K562 (cell line): ENCODE results near the gene TXNDC8. TPM values are rescaled to one million over a fixed set of nuclear protein-coding genes. Genes with fewer than 3 reads are reported as not detected.

Experiments
- ATF3 ChIP-seq, 2 experiments: fragments of 450-650 bp in 1 of 2; sonication (generic) in 1 of 2; formaldehyde crosslinking in 1 of 2; IDR thresholded peaks in 1 of 2; conservative IDR thresholded peaks in 1 of 2; 2 replicates each; pipeline versions ENCODE4 v1.6.1 to v1.8.1; 2016 to 2023; ENCODE audit warnings: mild to moderate bottlenecking in 2 of 2, moderate library complexity in 2 of 2, inconsistent platforms in 1 of 2, missing genetic modification reagents in 1 of 2
- CEBPB ChIP-seq: fragments of 450-650 bp; IDR thresholded peaks from 2 replicates; pipeline ENCODE4 v1.6.1; 2016; ENCODE audit warnings: missing genetic modification characterization, missing compliant biosample characterization
- E2F3 ChIP-seq: fragments of 250-450 bp; sonication (Bioruptor Pico); IDR thresholded peaks from 2 replicates; pipeline ENCODE4 v1.4.0; 2020; ENCODE audit warnings: mild to moderate bottlenecking
- ERF ChIP-seq: fragments of 450-650 bp; formaldehyde crosslinking; IDR thresholded peaks from 2 replicates; pipeline ENCODE4 v1.4.0; 2020; ENCODE audit warnings: mild to moderate bottlenecking, mixed read lengths
- ETS1 ChIP-seq: conservative IDR thresholded peaks from 2 replicates; pipeline ENCODE4 v1.6.1; 2011; ENCODE audit warnings: low read depth, mild to moderate bottlenecking, low read length; ENCODE audit not compliant: control insufficient read depth
- HDAC3 ChIP-seq: fragments of 450-650 bp; IDR thresholded peaks from 2 replicates; pipeline ENCODE4 v1.6.1; 2018; ENCODE audit warnings: borderline replicate concordance, mild to moderate bottlenecking, moderate library complexity; ENCODE audit not compliant: partially characterized antibody
- NFATC3 ChIP-seq: fragments of 450-650 bp; IDR thresholded peaks from 2 replicates; pipeline ENCODE4 v1.6.1; 2017; ENCODE audit warnings: mild to moderate bottlenecking
- PHF20 ChIP-seq: fragments of 450-650 bp; IDR thresholded peaks from 2 replicates; pipeline ENCODE4 v1.6.1; 2018; ENCODE audit not compliant: partially characterized antibody
- PHTF2 ChIP-seq: fragments of 250-450 bp; sonication (Bioruptor Pico); IDR thresholded peaks from 2 replicates; pipeline ENCODE4 v1.5.0; 2021; ENCODE audit warnings: mild to moderate bottlenecking
- PRDM10 ChIP-seq: fragments of 450-650 bp; IDR thresholded peaks from 2 replicates; pipeline ENCODE4 v1.6.1; 2018; ENCODE audit not compliant: partially characterized antibody
- RBM17 ChIP-seq: fragments of 200-400 bp; formaldehyde crosslinking; IDR thresholded peaks from 2 replicates; pipeline ENCODE4 v1.6.1; 2017; ENCODE audit warnings: low read depth, mild to moderate bottlenecking, low read length, borderline replicate concordance
- SMARCC2 ChIP-seq: fragments of 450-650 bp; IDR thresholded peaks from 2 replicates; pipeline ENCODE4 v1.6.1; 2017; ENCODE audit warnings: antibody characterized with exemption, moderate library complexity, mild to moderate bottlenecking, low read depth
- SNIP1 ChIP-seq: fragments of 450-650 bp; IDR thresholded peaks from 2 replicates; pipeline ENCODE4 v1.7.1; 2017; ENCODE audit warnings: low read depth, mild to moderate bottlenecking
- TCF7L2 ChIP-seq: fragments of 150-350 bp; IDR thresholded peaks from 2 replicates; pipeline ENCODE4 v1.6.1; 2016; ENCODE audit warnings: low read depth, mild to moderate bottlenecking, low read length, moderate library complexity
- TEAD4 ChIP-seq, 2 experiments: sonication (generic) in 1 of 2; formaldehyde crosslinking in 1 of 2; IDR thresholded peaks; 2 replicates each; pipeline versions ENCODE4 v1.6.1 to v1.8.0; 2012 to 2022; ENCODE audit warnings: borderline replicate concordance in 1 of 2, inconsistent platforms in 1 of 2, low read length in 1 of 2, mild to moderate bottlenecking in 1 of 2, missing genetic modification reagents in 1 of 2
- VEZF1 ChIP-seq: fragments of 200-800 bp; sonication (Bioruptor generic); IDR thresholded peaks from 2 replicates; pipeline ENCODE4 v1.6.1; 2017; ENCODE audit warnings: missing genetic modification characterization, missing compliant biosample characterization
- ZNF174 ChIP-seq: fragments of 250-450 bp; sonication (Bioruptor Pico); IDR thresholded peaks from 2 replicates; pipeline ENCODE4 v1.4.0; 2020; ENCODE audit warnings: mild to moderate bottlenecking
- ZNF445 ChIP-seq: fragments of 250-450 bp; sonication (Bioruptor Pico); IDR thresholded peaks from 2 replicates; pipeline ENCODE4 v1.4.0; 2020; ENCODE audit warnings: low read depth, mild to moderate bottlenecking, moderate library complexity
- ZNF75A ChIP-seq: fragments of 450-650 bp; formaldehyde crosslinking; IDR thresholded peaks from 2 replicates; pipeline ENCODE4 v1.4.0; 2020; ENCODE audit warnings: mild to moderate bottlenecking
- polyA plus RNA-seq, 8 experiments: library from polyadenylated mRNA; depleted of rRNA in 4 of 8; stranded (reverse) in 5 of 8; unstranded in 3 of 8; fragments of >200 nt; fragmentation: Nextera tagmentation in 2 of 8; fragmentation: Illumina TruSeq in 1 of 8; extraction: Ambion mirVana in 2 of 8; extraction: Trizol in 1 of 8; gene quantifications; 2 replicates each; pipeline versions ENCODE4 v1.2.1 to v1.2.3, GENCODE V29; 2011 to 2014; ENCODE audit warnings: inconsistent platforms in 1 of 8, missing spikeins in 1 of 8
- total RNA-seq, 7 experiments: library from RNA; depleted of rRNA in 6 of 7; stranded (reverse); fragments of >200 nt in 6 of 7; fragmentation: Illumina TruSeq in 2 of 7; extraction: Trizol in 2 of 7; gene quantifications; 2 replicates each; pipeline versions ENCODE4 v1.2.1 to v1.2.3, GENCODE V29; 2011 to 2021; ENCODE audit warnings: low replicate concordance in 1 of 7

TXNDC8 gene
- total and polyA plus RNA-seq, 9 of the 15 experiments (the other 6 are each of a cell fraction or from before 2014, with no cell fraction given) = not detected

- TF ChIP-seq ATF3 (IDR thresholded peaks at IDR 0.05) (no peak; the same call in 1 of the 2 replicates), ATF3 (CRISPR knock-in tag; conservative IDR thresholded peaks at IDR 0.05) (no peak), SMARCC2 (no peak), ERF (no peak), VEZF1 (CRISPR knock-in tag) (peak; percentile 97), ZNF174 (CRISPR knock-in tag) (no peak), PHF20 (peak; percentile 41), TCF7L2 (no peak), CEBPB (no peak), SNIP1 (no peak), PHTF2 (CRISPR knock-in tag) (no peak), HDAC3 (peak; percentile 76), PRDM10 (peak; percentile 51), ZNF75A (CRISPR knock-in tag) (no peak), TEAD4 (IDR thresholded peaks at IDR 0.05; ENCODE audit: low read length) (peak; percentile 42), TEAD4 (CRISPR knock-in tag; IDR thresholded peaks at IDR 0.05; ENCODE audit: borderline replicate concordance) (no peak), RBM17 (no peak), E2F3 (no peak), NFATC3 (no peak), ZNF445 (CRISPR knock-in tag) (no peak), ETS1 (peak; percentile 74; the same call in 1 of the 2 replicates)
Observed at GRCh38 chr9:110256380-110257096, 81.1 kb downstream of the TXNDC8 start, which contains the start of gene TXN (continued).
